Superior temporal gyrus (tissue), 1 donor: Measurements from ENCODE around the gene SERPINE3.

Experiments
- DNase-seq: peaks from one replicate; pipeline ENCODE4 v3.0.0-alpha.2; 2016; ENCODE audit errors: extremely low spot score

The SERPINE3 gene

GRCh38 chr13:51339354-51339753 lies at the start of gene SERPINE3:
TSS of gene SERPINE3 (plus strand) at chr13:51339691. CDS start at chr13:51341092, 1,401 bp downstream.
- DNase-seq: no peak

- DNase-seq: no peak
Measured at GRCh38 chr13:51291341-51291740, 48.1 kb upstream of the SERPINE3 start.

- DNase-seq: no peak
Measured at GRCh38 chr13:51292000-51292565, 47.4 kb upstream of the SERPINE3 start.

GRCh38 chr13:51297556-51297955 lies 41.9 kb upstream of the SERPINE3 start:
- DNase-seq: no peak

- DNase-seq: no peak
Measured at GRCh38 chr13:51298812-51299211, 40.7 kb upstream of the SERPINE3 start.

GRCh38 chr13:51303063-51303552 lies 36.4 kb upstream of the SERPINE3 start:
- no peak for DNase-seq

GRCh38 chr13:51303882-51304281 lies 35.6 kb upstream of the SERPINE3 start:
- no peak for DNase-seq

GRCh38 chr13:51305271-51305967 lies 34.1 kb upstream of the SERPINE3 start:
- no peak for DNase-seq

GRCh38 chr13:51308781-51309180 lies 30.7 kb upstream of the SERPINE3 start:
- DNase-seq: no peak

- no peak for DNase-seq
Measured at GRCh38 chr13:51311231-51311630, 28.3 kb upstream of the SERPINE3 start.

- peak; percentile 44 for DNase-seq
Measured at GRCh38 chr13:51311957-51312520, 27.5 kb upstream of the SERPINE3 start.

GRCh38 chr13:51313619-51314018 lies 25.9 kb upstream of the SERPINE3 start:
- no peak for DNase-seq

- DNase-seq: no peak
Measured at GRCh38 chr13:51317262-51317661, 22.2 kb upstream of the SERPINE3 start.

GRCh38 chr13:51318015-51318414 lies 21.5 kb upstream of the SERPINE3 start:
- DNase-seq: no peak

GRCh38 chr13:51318876-51319275 lies 20.6 kb upstream of the SERPINE3 start:
- DNase-seq: no peak

- no peak for DNase-seq
Measured at GRCh38 chr13:51321836-51322235, 17.7 kb upstream of the SERPINE3 start.

GRCh38 chr13:51322826-51323225 lies 16.7 kb upstream of the SERPINE3 start:
- DNase-seq: no peak

- no peak for DNase-seq
Measured at GRCh38 chr13:51323824-51324511, 15.5 kb upstream of the SERPINE3 start.

GRCh38 chr13:51324714-51325420 lies 14.6 kb upstream of the SERPINE3 start:
- DNase-seq: peak; percentile 68

GRCh38 chr13:51325837-51326236 lies 13.7 kb upstream of the SERPINE3 start:
- DNase-seq: peak; percentile 53

GRCh38 chr13:51326777-51327176 lies 12.7 kb upstream of the SERPINE3 start:
- DNase-seq: no peak

GRCh38 chr13:51327961-51328360 lies 11.5 kb upstream of the SERPINE3 start:
- DNase-seq: no peak
